H1 (cell line): ENCODE measurements around the gene TMEM198. TPM values are rescaled to one million over a fixed set of nuclear protein-coding genes. Genes with fewer than 3 reads are reported as not detected.

ENCODE experiments used
- CBX8 ChIP-seq: fragments of 300-800, 300-1000 bp; sonication (generic); IDR thresholded peaks from 2 replicates; pipeline ENCODE4 v1.7.1; 2016; ENCODE audit warnings: low read depth, low read length, borderline replicate concordance
- EGR1 ChIP-seq: IDR thresholded peaks from 2 replicates; pipeline ENCODE4 v1.6.1; 2011; ENCODE audit warnings: low read depth, low read length, borderline replicate concordance
- polyA plus RNA-seq, 7 experiments: library from polyadenylated mRNA; depleted of rRNA in 3 of 7; stranded (reverse) in 5 of 7; unstranded in 2 of 7; fragments of >200 nt in 5 of 7; fragments of 200-250 nt in 2 of 7; gene quantifications; 1 replicate in 5 of 7; 2 replicates in 1 of 7; 4 replicates in 1 of 7; pipeline versions ENCODE4 v1.2.1 to v1.2.3, GENCODE V29; 2011 to 2013; ENCODE audit warnings: missing spikeins in 2 of 7, mixed read lengths in 2 of 7
- total RNA-seq: library from RNA; stranded (reverse); fragmentation: NEBNext Ultra II Directional; extraction: Animal tissue kit (Norgen Biotek cat#: 25700); gene quantifications from 2 replicates; pipeline ENCODE4 v1.2.1, GENCODE V29; 2021
- TF ChIP-seq, protein P1 (sequence below), 3 experiments: IDR thresholded peaks; 1 replicate in 2 of 3; 2 replicates in 1 of 3; pipeline versions ENCODE4 v1.5.1 to v1.6.1; 2011; ENCODE audit warnings: low read length in 3 of 3, mild to moderate bottlenecking in 3 of 3, inconsistent platforms in 2 of 3, low read depth in 1 of 3, moderate library complexity in 1 of 3; ENCODE audit not compliant: insufficient read depth in 1 of 3; ENCODE audit errors: control extremely low read depth in 1 of 3

TMEM198 gene
- total and polyA plus RNA-seq, 2 of the 8 experiments (the other 6 are each of a cell fraction or from before 2014, with no cell fraction given) = 10.2 to 10.4 TPM

DNA sequence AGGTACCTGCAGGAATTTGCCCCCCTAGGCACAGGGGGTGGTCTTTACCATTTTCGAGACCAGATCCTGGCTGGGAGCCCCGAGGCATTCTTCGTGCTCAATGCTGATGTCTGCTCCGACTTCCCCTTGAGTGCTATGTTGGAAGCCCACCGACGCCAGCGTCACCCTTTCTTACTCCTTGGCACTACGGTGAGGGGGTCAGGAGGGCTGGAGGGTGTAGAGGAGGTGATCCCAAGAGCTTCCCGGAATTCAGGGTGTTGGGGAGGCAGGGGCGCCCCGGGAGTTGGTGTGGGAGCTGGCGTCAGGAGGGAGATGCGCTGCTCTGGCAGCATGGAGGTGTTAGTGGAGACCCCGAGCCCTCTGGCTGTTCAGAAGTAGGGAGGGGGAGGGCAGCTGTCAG, 42.0 kb upstream of the TMEM198 start (continued):
- TF ChIP-seq CBX8 (no peak), EGR1 (no peak)
- TF ChIP-seq, protein P1, sequence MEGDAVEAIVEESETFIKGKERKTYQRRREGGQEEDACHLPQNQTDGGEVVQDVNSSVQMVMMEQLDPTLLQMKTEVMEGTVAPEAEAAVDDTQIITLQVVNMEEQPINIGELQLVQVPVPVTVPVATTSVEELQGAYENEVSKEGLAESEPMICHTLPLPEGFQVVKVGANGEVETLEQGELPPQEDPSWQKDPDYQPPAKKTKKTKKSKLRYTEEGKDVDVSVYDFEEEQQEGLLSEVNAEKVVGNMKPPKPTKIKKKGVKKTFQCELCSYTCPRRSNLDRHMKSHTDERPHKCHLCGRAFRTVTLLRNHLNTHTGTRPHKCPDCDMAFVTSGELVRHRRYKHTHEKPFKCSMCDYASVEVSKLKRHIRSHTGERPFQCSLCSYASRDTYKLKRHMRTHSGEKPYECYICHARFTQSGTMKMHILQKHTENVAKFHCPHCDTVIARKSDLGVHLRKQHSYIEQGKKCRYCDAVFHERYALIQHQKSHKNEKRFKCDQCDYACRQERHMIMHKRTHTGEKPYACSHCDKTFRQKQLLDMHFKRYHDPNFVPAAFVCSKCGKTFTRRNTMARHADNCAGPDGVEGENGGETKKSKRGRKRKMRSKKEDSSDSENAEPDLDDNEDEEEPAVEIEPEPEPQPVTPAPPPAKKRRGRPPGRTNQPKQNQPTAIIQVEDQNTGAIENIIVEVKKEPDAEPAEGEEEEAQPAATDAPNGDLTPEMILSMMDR (IDR thresholded peaks at IDR 0.05; ENCODE audit: control extremely low read depth in 1 of 3, insufficient read depth in 1 of 3, low read depth in 1 of 3, low read length in 3 of 3) = no peak
